K562 (cell line): ENCODE data around the gene CDC20B. TPM values are rescaled to one million over a fixed set of nuclear protein-coding genes. Genes with fewer than 3 reads are reported as not detected.

ENCODE experiments used
- ATAC-seq: fragments of 200-7000 bp; cut with Tn5 transposase; 3 replicates; pipeline ENCODE4 v1.9.1; 2020; ENCODE audit warnings: moderate library complexity
- BruUV-seq: library from RNA; stranded (reverse); fragments of 400-500 nt; replicated peaks from 2 replicates; lab custom pipeline; 2021; lab: Mats Ljungman, UMichigan
- CTCF ChIA-PET: fragments of 300-600 bp; formaldehyde crosslinking; extraction: SDS; loops from one replicate; lab custom pipeline; 2021; ENCODE audit warnings: low intra/inter-chr PET ratio; lab: Yijun Ruan, JAX
- POLR2A ChIA-PET: fragments of 300-600, 350-650 bp; sonication (Branson Sonifier 250); formaldehyde crosslinking; extraction: SDS; loops from one replicate; lab custom pipeline; 2021; ENCODE audit warnings: antibody characterized with exemption, inconsistent platforms; lab: Yijun Ruan, JAX
- DNase-seq, 4 experiments: peaks; one replicate each; pipeline versions ENCODE4 v3.0.0 to v3.0.0-alpha.2; 2011 to 2018; ENCODE audit warnings: low spot score in 3 of 4, mixed read lengths in 3 of 4; ENCODE audit errors: extremely low read depth in 1 of 4
- FAIRE-seq: peaks from 2 replicates; lab custom pipeline; 2011; peaks lifted over from hg19 to GRCh38; lab: Jason Lieb, UNC
- H2AFZ ChIP-seq: 2 replicates; pipeline ENCODE4 v1.6.0; 2011; ENCODE audit warnings: low read depth, low read length, control low read depth, inconsistent platforms
- H3K27ac ChIP-seq: fragments of 200-600 bp; 3 replicates; pipeline ENCODE4 v1.8.0; 2011; ENCODE audit warnings: low read depth, mild to moderate bottlenecking, control low read depth, inconsistent platforms, low read length, moderate library complexity, mixed read lengths; ENCODE audit errors: extremely low read depth
- H3K27me3 ChIP-seq, 2 experiments: fragments of 300-600 bp in 1 of 2; 2 replicates in 1 of 2; 3 replicates in 1 of 2; pipeline versions ENCODE4 v1.6.0 to v1.8.0; 2011; ENCODE audit warnings: inconsistent platforms in 2 of 2, low read length in 2 of 2, mild to moderate bottlenecking in 1 of 2, mixed read lengths in 1 of 2, moderate library complexity in 1 of 2; ENCODE audit not compliant: control insufficient read depth in 2 of 2, insufficient read depth in 2 of 2
- H3K36me3 ChIP-seq: fragments of 300-600 bp; 3 replicates; pipeline ENCODE4 v1.8.0; 2011; ENCODE audit warnings: mild to moderate bottlenecking, low read length, inconsistent platforms; ENCODE audit not compliant: control insufficient read depth, insufficient read depth
- H3K4me1 ChIP-seq, 2 experiments: fragments of 200-600 bp in 1 of 2; replicated peaks in 1 of 2; 2 replicates in 1 of 2; 3 replicates in 1 of 2; pipeline versions ENCODE4 v1.5.1 to v1.8.0; 2011; ENCODE audit warnings: inconsistent platforms in 2 of 2, low read length in 2 of 2, mild to moderate bottlenecking in 1 of 2, mixed read lengths in 1 of 2, moderate library complexity in 1 of 2; ENCODE audit not compliant: control insufficient read depth in 2 of 2, insufficient read depth in 2 of 2
- H3K4me2 ChIP-seq: 2 replicates; pipeline ENCODE4 v1.6.1; 2011; ENCODE audit warnings: low read length, control low read depth, inconsistent platforms, mixed read lengths; ENCODE audit not compliant: insufficient read depth
- H3K4me3 ChIP-seq: fragments of 200-600 bp; sonication (generic), shearing (Covaris generic); 2 replicates; pipeline ENCODE4 v1.5.1; 2016; ENCODE audit warnings: control low read depth, inconsistent platforms
- H3K79me2 ChIP-seq: fragments of 200-600 bp; 3 replicates; pipeline ENCODE4 v1.8.0; 2011; ENCODE audit warnings: low read length, inconsistent platforms; ENCODE audit not compliant: control insufficient read depth, insufficient read depth
- H3K9ac ChIP-seq, 2 experiments: 2 replicates each; pipeline versions ENCODE4 v1.6.0 to v1.6.1; 2011; ENCODE audit warnings: low read depth in 2 of 2, low read length in 2 of 2, control low read depth in 1 of 2, inconsistent platforms in 1 of 2, mild to moderate bottlenecking in 1 of 2, mixed read lengths in 1 of 2; ENCODE audit not compliant: insufficient read depth in 1 of 2
- H3K9me1 ChIP-seq: one replicate; pipeline ENCODE4 v1.6.0; 2011; ENCODE audit warnings: inconsistent platforms, mild to moderate bottlenecking, low read length, moderate library complexity; ENCODE audit not compliant: control insufficient read depth, insufficient read depth
- H3K9me3 ChIP-seq: replicated peaks from 2 replicates; pipeline ENCODE4 v1.5.1; 2011; ENCODE audit warnings: low read depth, low read length, inconsistent platforms; ENCODE audit not compliant: control insufficient read depth, insufficient read depth
- H4K20me1 ChIP-seq: replicated peaks from 2 replicates; pipeline ENCODE4 v1.6.1; 2011; ENCODE audit warnings: low read length, inconsistent platforms, mixed read lengths; ENCODE audit not compliant: control insufficient read depth, insufficient read depth
- ELF4 ChIP-seq: fragments of 450-650 bp; formaldehyde crosslinking; IDR thresholded peaks from 2 replicates; pipeline ENCODE4 v1.4.0; 2022; ENCODE audit warnings: missing genetic modification characterization
- RBM22 ChIP-seq: fragments of 200-400 bp; formaldehyde crosslinking; IDR thresholded peaks from 2 replicates; pipeline ENCODE4 v1.6.1; 2018; ENCODE audit warnings: low read length, low read depth; ENCODE audit not compliant: poor library complexity, severe bottlenecking
- SLC30A9 ChIP-seq: fragments of 250-450 bp; sonication (Bioruptor Pico); IDR thresholded peaks from 2 replicates; pipeline ENCODE4 v1.8.0; 2022; ENCODE audit warnings: mild to moderate bottlenecking, moderate library complexity
- SMARCA4 ChIP-seq: fragments of 450-650 bp; IDR thresholded peaks from 2 replicates; pipeline ENCODE4 v1.6.1; 2016
- STAT5A ChIP-seq: IDR thresholded peaks from 2 replicates; pipeline ENCODE4 v1.6.1; 2012; ENCODE audit warnings: low read length, inconsistent platforms, borderline replicate concordance
- TBL1XR1 ChIP-seq, 2 experiments: IDR thresholded peaks; 2 replicates each; pipeline ENCODE4 v1.6.1; 2012; ENCODE audit warnings: improper control_type of control experiment in 2 of 2, low read length in 2 of 2, mild to moderate bottlenecking in 1 of 2
- ZFX ChIP-seq: sonication (generic); formaldehyde crosslinking; IDR thresholded peaks from 2 replicates; pipeline ENCODE4 v1.8.0; 2022; ENCODE audit warnings: mild to moderate bottlenecking, missing genetic modification reagents, moderate library complexity
- WGBS: fragments of 100-300 bp; shearing (Covaris generic); methylation state at CpG from one replicate; pipeline ENCODE4 v1.1.6; 2016; ENCODE audit warnings: low coverage, mixed read lengths; ENCODE audit not compliant: insufficient coverage; ENCODE audit errors: missing lambda C conversion rate; 5-methylcytosine and 5-hydroxymethylcytosine counted together
- in situ Hi-C: fragments of 300-500 bp; cut with MboI; formaldehyde crosslinking; loops from 4 replicates; pipeline ENCODE4 v1.15.0; 2018; ENCODE audit warnings: inconsistent platforms, mixed read lengths
- intact Hi-C: fragments of 100-400 bp; cut with micrococcal nuclease; formaldehyde crosslinking; loops from 2 replicates; pipeline ENCODE4 v1.14.2; 2022
- polyA plus RNA-seq, 8 experiments: library from polyadenylated mRNA; depleted of rRNA in 4 of 8; stranded (reverse) in 5 of 8; unstranded in 3 of 8; fragments of >200 nt; fragmentation: Nextera tagmentation in 2 of 8; fragmentation: Illumina TruSeq in 1 of 8; extraction: Ambion mirVana in 2 of 8; extraction: Trizol in 1 of 8; gene quantifications; 2 replicates each; pipeline versions ENCODE4 v1.2.1 to v1.2.3, GENCODE V29; 2011 to 2014; ENCODE audit warnings: inconsistent platforms in 1 of 8, missing spikeins in 1 of 8
- total RNA-seq, 7 experiments: library from RNA; depleted of rRNA in 6 of 7; stranded (reverse); fragments of >200 nt in 6 of 7; fragmentation: Illumina TruSeq in 2 of 7; extraction: Trizol in 2 of 7; gene quantifications; 2 replicates each; pipeline versions ENCODE4 v1.2.1 to v1.2.3, GENCODE V29; 2011 to 2021; ENCODE audit warnings: low replicate concordance in 1 of 7
- TF ChIP-seq, protein P1 (sequence below): fragments of 250-450 bp; sonication (Bioruptor Pico); IDR thresholded peaks from 2 replicates; pipeline ENCODE4 v1.5.0; 2021; ENCODE audit warnings: mild to moderate bottlenecking, moderate library complexity
- TF ChIP-seq, protein P2 (sequence below): IDR thresholded peaks from 2 replicates; pipeline ENCODE4 v1.6.1; 2014; ENCODE audit warnings: antibody characterized with exemption
- TF ChIP-seq, protein P3 (sequence below): fragments of 150-350 bp; conservative IDR thresholded peaks from 2 replicates; pipeline ENCODE4 v1.6.1; 2014; ENCODE audit warnings: low read length
- TF ChIP-seq, protein P4 (sequence below), 2 experiments: fragments of 450-650 bp; IDR thresholded peaks; 2 replicates each; pipeline ENCODE4 v1.6.1; 2016

The CDC20B gene
- total and polyA plus RNA-seq, 9 of the 15 experiments (the other 6 are each of a cell fraction or from before 2014, with no cell fraction given), result 0.04 TPM; not detected in 8

DNA sequence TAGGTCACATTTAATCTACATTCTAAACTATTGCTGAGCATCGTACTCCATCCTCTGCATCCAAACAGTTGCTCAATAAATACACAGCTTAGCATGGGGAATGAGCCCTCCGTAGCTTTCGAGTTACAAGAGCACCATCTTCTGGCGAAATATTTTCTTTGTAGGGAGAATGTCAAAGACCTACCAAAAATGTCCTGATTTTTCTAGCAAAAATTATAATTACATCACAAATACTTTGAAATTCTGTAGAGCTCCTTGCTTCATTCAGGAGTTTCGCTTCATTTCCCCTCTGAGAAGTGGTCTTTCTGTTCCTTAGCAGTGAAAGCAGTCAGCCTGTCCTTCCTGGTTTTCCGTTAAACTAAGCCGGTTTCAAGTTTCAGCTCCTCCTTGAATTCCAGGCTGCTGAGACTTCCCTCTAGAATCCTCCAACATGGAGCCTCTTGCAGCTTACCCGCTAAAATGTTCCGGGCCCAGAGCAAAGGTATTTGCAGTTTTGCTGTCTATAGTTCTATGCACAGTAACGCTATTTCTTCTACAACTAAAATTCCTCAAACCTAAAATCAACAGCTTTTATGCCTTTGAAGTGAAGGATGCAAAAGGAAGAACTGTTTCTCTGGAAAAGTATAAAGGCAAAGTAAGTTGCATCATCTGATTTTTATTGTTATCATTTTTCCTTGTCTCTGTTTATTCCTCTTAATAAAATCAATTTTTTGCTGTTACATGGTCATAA, 13.0 kb downstream of the CDC20B start, which contains the start of gene GPX8 (continued):
- TF ChIP-seq, protein P1, sequence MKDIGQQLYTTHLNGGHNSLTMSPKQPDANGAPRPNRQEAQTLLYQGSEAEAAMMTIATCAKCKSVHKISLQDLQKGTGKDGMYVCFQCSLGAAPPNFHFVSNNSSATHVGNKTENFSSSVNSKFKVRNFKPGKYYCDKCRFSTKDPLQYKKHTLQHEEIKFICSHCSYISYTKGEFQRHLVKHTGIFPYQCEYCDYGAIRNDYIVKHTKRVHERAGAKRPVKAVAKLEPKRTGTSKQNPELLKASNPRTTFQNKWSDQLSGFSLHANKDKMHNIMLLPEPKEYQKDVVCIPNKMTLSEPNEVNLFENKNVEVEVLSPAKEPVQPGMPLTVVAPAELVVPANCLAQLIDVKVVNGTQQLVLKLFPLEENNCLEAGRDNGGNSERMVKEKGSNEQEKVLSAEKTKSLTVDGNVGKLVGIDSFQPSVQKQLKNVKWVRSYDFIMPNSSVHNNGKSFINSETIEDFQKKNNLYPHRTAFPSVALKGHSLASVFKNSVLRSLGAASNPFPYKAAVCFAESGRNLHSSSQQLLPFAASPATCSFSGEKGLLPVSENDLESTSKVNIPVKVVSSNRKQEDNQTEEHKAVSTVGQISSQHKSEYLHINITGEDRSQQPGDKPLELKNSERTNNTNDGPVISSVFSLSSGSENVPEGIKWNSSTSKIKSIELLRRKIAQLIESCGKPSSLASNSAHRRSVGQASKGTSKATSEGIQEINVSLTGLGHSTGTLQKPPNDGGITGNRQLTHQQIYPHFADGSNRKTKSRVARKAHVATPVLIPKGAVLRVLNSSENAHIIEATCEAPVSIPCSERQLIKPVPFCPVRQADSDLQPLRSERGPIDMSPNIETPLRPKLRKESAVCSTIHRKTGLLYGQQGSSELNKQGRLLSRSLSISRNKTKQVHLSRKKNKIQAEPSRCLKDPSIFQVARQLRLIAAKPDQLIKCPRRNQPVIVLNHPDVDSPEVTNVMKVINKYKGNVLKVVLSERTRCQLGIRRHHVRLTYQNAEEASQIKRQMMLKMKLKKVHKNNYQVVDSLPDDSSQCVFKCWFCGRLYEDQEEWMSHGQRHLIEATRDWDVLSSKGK (CRISPR knock-in tag), result no peak
- TF ChIP-seq TBL1XR1 (IDR thresholded peaks at IDR 0.05; ENCODE audit: low read length in 2 of 2) (no peak), ELF4 (CRISPR knock-in tag) (no peak)
- TF ChIP-seq, protein P2, sequence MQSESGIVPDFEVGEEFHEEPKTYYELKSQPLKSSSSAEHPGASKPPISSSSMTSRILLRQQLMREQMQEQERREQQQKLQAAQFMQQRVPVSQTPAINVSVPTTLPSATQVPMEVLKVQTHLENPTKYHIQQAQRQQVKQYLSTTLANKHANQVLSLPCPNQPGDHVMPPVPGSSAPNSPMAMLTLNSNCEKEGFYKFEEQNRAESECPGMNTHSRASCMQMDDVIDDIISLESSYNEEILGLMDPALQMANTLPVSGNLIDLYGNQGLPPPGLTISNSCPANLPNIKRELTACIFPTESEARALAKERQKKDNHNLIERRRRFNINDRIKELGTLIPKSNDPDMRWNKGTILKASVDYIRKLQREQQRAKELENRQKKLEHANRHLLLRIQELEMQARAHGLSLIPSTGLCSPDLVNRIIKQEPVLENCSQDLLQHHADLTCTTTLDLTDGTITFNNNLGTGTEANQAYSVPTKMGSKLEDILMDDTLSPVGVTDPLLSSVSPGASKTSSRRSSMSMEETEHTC, result no peak

DNA sequence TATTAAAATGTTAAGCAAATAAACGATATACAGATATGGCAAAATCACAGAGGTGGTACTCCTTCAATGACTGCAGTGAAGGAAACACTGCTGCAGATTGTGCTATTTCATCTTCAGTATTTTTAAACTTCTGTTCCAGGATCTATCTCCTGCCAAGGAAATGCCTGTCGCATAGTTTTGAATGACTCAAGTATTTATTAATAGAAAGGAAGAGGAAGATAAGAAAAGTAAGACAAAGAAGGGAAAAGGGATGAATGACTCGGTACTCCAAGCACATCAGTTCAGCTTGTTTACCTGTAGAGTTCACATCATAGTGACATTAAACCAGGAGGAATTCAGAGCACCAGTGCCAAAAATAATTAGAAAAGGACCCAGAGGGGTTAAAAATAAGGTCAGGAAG, 18.1 kb downstream of the CDC20B start:
- Histone ChIP-seq H3K27me3 (peaks cover 7 to 18% of the 10 kb centered on the region in 2 experiments; a peak in 4 of 5 replicates), H3K36me3 (no peaks in the 10 kb centered on the region), H3K4me3 (no peak overlapping the region), H3K4me1 (no peaks in the 10 kb centered on the region), H3K9me1 (no peaks in the 10 kb centered on the region), H3K79me2 (no peaks in the 10 kb centered on the region), H3K9me3 (no peaks in the 10 kb centered on the region), H2AFZ (no peak overlapping the region), H4K20me1 (no peaks in the 10 kb centered on the region), H3K27ac (no peak overlapping the region), H3K9ac (no peak overlapping the region), H3K4me2 (no peak overlapping the region)
- intact Hi-C loops (no loop called here), in situ Hi-C loops (loop anchor here (10.0 kb wide), 1 partner anchor 250 kb away; no protein-coding TSS in a partner anchor)
- DNase-seq (no peak), ATAC-seq (no peak), FAIRE-seq (no peak)
- CTCF ChIA-PET, result no interaction called here
- POLR2A ChIA-PET, result no interaction called here
- no TSS peak for BruUV-seq
- 0% methylated on average over 3 of the region's 3 CpGs for WGBS
- TF ChIP-seq SMARCA4 (no peak), RBM22 (no peak), STAT5A (no peak), ZFX (CRISPR knock-in tag) (no peak), SLC30A9 (no peak)
- TF ChIP-seq, protein P3, sequence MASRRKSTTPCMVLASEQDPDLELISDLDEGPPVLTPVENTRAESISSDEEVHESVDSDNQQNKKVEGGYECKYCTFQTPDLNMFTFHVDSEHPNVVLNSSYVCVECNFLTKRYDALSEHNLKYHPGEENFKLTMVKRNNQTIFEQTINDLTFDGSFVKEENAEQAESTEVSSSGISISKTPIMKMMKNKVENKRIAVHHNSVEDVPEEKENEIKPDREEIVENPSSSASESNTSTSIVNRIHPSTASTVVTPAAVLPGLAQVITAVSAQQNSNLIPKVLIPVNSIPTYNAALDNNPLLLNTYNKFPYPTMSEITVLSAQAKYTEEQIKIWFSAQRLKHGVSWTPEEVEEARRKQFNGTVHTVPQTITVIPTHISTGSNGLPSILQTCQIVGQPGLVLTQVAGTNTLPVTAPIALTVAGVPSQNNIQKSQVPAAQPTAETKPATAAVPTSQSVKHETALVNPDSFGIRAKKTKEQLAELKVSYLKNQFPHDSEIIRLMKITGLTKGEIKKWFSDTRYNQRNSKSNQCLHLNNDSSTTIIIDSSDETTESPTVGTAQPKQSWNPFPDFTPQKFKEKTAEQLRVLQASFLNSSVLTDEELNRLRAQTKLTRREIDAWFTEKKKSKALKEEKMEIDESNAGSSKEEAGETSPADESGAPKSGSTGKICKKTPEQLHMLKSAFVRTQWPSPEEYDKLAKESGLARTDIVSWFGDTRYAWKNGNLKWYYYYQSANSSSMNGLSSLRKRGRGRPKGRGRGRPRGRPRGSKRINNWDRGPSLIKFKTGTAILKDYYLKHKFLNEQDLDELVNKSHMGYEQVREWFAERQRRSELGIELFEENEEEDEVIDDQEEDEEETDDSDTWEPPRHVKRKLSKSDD, result no peak
- TF ChIP-seq, protein P4, sequence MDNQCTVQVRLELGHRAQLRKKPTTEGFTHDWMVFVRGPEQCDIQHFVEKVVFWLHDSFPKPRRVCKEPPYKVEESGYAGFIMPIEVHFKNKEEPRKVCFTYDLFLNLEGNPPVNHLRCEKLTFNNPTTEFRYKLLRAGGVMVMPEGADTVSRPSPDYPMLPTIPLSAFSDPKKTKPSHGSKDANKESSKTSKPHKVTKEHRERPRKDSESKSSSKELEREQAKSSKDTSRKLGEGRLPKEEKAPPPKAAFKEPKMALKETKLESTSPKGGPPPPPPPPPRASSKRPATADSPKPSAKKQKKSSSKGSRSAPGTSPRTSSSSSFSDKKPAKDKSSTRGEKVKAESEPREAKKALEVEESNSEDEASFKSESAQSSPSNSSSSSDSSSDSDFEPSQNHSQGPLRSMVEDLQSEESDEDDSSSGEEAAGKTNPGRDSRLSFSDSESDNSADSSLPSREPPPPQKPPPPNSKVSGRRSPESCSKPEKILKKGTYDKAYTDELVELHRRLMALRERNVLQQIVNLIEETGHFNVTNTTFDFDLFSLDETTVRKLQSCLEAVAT (IDR thresholded peaks at IDR 0.05), result no peak
